ENCODE measurements around the gene TARM1.
"Not testable (repeated sequence)": the region's sequence is repeated elsewhere in the genome, so short reads cannot be mapped to it uniquely, and the experiment has no call there.

Gene TARM1

GRCh38 chr19:54099190-54099902 lies 18.2 kb upstream of the TARM1 start:
- no peak for DNase-seq

GRCh38 chr19:54096617-54097106 lies 15.5 kb upstream of the TARM1 start:
- DNase-seq, result no peak

GRCh38 chr19:54095859-54096616 lies 14.9 kb upstream of the TARM1 start:
- DNase-seq, result peak; percentile 54

GRCh38 chr19:54095136-54095858 lies 14.1 kb upstream of the TARM1 start:
- no peak for DNase-seq

GRCh38 chr19:54094426-54095000 lies 13.3 kb upstream of the TARM1 start:
- no peak for DNase-seq

GRCh38 chr19:54084410-54084809 lies 3.2 kb upstream of the TARM1 start:
- DNase-seq, result no peak

- no peak for DNase-seq
Observed at GRCh38 chr19:54077334-54077733, 3.8 kb downstream of the TARM1 start.

GRCh38 chr19:54074851-54075250 lies 6.3 kb downstream of the TARM1 start:
- DNase-seq, result no peak

GRCh38 chr19:54073829-54074228 lies 7.3 kb downstream of the TARM1 start:
- no peak for DNase-seq

GRCh38 chr19:54069470-54069869 lies 11.7 kb downstream of the TARM1 start:
- DNase-seq, result no peak

GRCh38 chr19:54063350-54064116 lies 17.6 kb downstream of the TARM1 start, which contains the start of gene VSTM1:
Gene VSTM1, minus strand, starts transcription at chr19:54063897. Its CDS starts 120 bp downstream, at chr19:54063777.
- DNase-seq, result no peak

GRCh38 chr19:54062643-54063042 lies 18.5 kb downstream of the TARM1 start:
- DNase-seq, result no peak

GRCh38 chr19:54047616-54048015 lies 33.5 kb downstream of the TARM1 start:
- DNase-seq, result no peak

GRCh38 chr19:54045771-54046170 lies 35.4 kb downstream of the TARM1 start:
- no peak for DNase-seq

- DNase-seq, result no peak
Observed at GRCh38 chr19:54042989-54043388, 38.2 kb downstream of the TARM1 start.

GRCh38 chr19:54041969-54042606 lies 39.1 kb downstream of the TARM1 start:
- no peak for DNase-seq

- DNase-seq, result no peak
Observed at GRCh38 chr19:54040003-54040402, 41.2 kb downstream of the TARM1 start.

- not testable (repeated sequence) for DNase-seq
Observed at GRCh38 chr19:54036542-54036941, 44.6 kb downstream of the TARM1 start.

- no peak for DNase-seq
Observed at GRCh38 chr19:54035215-54036178, 45.7 kb downstream of the TARM1 start.

- DNase-seq, result no peak
Observed at GRCh38 chr19:54030895-54031586, 50.1 kb downstream of the TARM1 start.
